Endothelial cell of umbilical vein (primary cell): ENCODE measurements around the gene TMEM266. TPM values are rescaled to one million over a fixed set of nuclear protein-coding genes. Genes with fewer than 3 reads are reported as not detected.

Source experiments
- BruUV-seq: library from RNA; stranded (reverse); fragments of 400-500 nt; replicated peaks from 2 replicates; lab custom pipeline; 2021; lab: Mats Ljungman, UMichigan
- CTCF ChIA-PET: fragments of 300-600, 350-600 bp; sonication (Branson Sonifier 250); formaldehyde crosslinking; loops from one replicate; lab custom pipeline; 2021; ENCODE audit warnings: antibody characterized with exemption, inconsistent platforms; lab: Charles Lee
- POLR2A ChIA-PET: fragments of 300-600, 350-600 bp; sonication (Branson Sonifier 250); formaldehyde crosslinking; loops from one replicate; lab custom pipeline; 2021; ENCODE audit warnings: antibody characterized with exemption, inconsistent platforms; lab: Charles Lee
- DNase-seq: peaks from one replicate; pipeline ENCODE4 v3.0.0-alpha.2; 2011; ENCODE audit warnings: low read depth, low spot score
- FAIRE-seq: peaks from 2 replicates; lab custom pipeline; 2011; peaks lifted over from hg19 to GRCh38; lab: Jason Lieb, UNC
- H2AFZ ChIP-seq: 2 replicates; pipeline ENCODE4 v1.6.0; 2012; ENCODE audit warnings: low read depth, low read length, control low read depth, inconsistent platforms
- H3K27ac ChIP-seq: 2 replicates; pipeline ENCODE4 v1.5.1; 2011; ENCODE audit warnings: low read depth, mild to moderate bottlenecking, control low read depth, low read length, moderate library complexity; ENCODE audit not compliant: insufficient read depth
- H3K27me3 ChIP-seq, 2 experiments: 2 replicates each; pipeline versions ENCODE4 v1.6.0 to v1.6.1; 2011; ENCODE audit warnings: low read length in 2 of 2, mixed read lengths in 1 of 2; ENCODE audit not compliant: control insufficient read depth in 2 of 2, insufficient read depth in 2 of 2
- H3K36me3 ChIP-seq, 2 experiments: 2 replicates in 1 of 2; 3 replicates in 1 of 2; pipeline ENCODE4 v1.5.1; 2011; ENCODE audit warnings: low read length in 2 of 2, mild to moderate bottlenecking in 1 of 2, moderate library complexity in 1 of 2; ENCODE audit not compliant: control insufficient read depth in 2 of 2, insufficient read depth in 2 of 2; ENCODE audit errors: extremely low read depth in 1 of 2
- H3K4me1 ChIP-seq: 3 replicates; pipeline ENCODE4 v1.5.1; 2011; ENCODE audit warnings: mild to moderate bottlenecking, low read length; ENCODE audit not compliant: control insufficient read depth, insufficient read depth; ENCODE audit errors: extremely low read depth
- H3K4me2 ChIP-seq: 2 replicates; pipeline ENCODE4 v1.6.1; 2011; ENCODE audit warnings: low read length, control low read depth, mixed read lengths; ENCODE audit not compliant: insufficient read depth
- H3K4me3 ChIP-seq, 3 experiments: fragments of 200-600 bp in 1 of 3; sonication (generic), shearing (Covaris generic) in 1 of 3; replicated peaks in 1 of 3; 2 replicates each; pipeline ENCODE4 v1.5.1; 2011 to 2016; ENCODE audit warnings: control low read depth in 3 of 3, low read length in 3 of 3, mild to moderate bottlenecking in 2 of 3, inconsistent platforms in 1 of 3, low read depth in 1 of 3, moderate library complexity in 1 of 3; ENCODE audit not compliant: insufficient read depth in 1 of 3
- H3K79me2 ChIP-seq: 2 replicates; pipeline ENCODE4 v1.6.0; 2012; ENCODE audit warnings: low read length, inconsistent platforms; ENCODE audit not compliant: control insufficient read depth, insufficient read depth
- H3K9ac ChIP-seq: replicated peaks from 2 replicates; pipeline ENCODE3; 2011; ENCODE audit warnings: low read length, control low read depth; ENCODE audit not compliant: insufficient read depth; ENCODE audit errors: extremely low read depth
- H3K9me1 ChIP-seq: replicated peaks from 3 replicates; pipeline ENCODE4 v1.6.0; 2011; ENCODE audit warnings: mild to moderate bottlenecking, low read length; ENCODE audit not compliant: control insufficient read depth, insufficient read depth; ENCODE audit errors: extremely low read depth
- H3K9me3 ChIP-seq: replicated peaks from 2 replicates; pipeline ENCODE4 v1.5.1; 2012; ENCODE audit warnings: low read length, inconsistent platforms; ENCODE audit not compliant: control insufficient read depth, insufficient read depth
- H4K20me1 ChIP-seq: replicated peaks from 2 replicates; pipeline ENCODE3; 2011; ENCODE audit warnings: mild to moderate bottlenecking, low read length; ENCODE audit not compliant: control insufficient read depth, insufficient read depth; ENCODE audit errors: extremely low read depth
- CTCF ChIP-seq, 2 donors: IDR thresholded peaks; 1 replicate in 1 of 2; 2 replicates in 1 of 2; pipeline ENCODE4 v1.5.1; 2011; ENCODE audit warnings: low read length in 2 of 2, mild to moderate bottlenecking in 2 of 2, moderate library complexity in 2 of 2, control low read depth in 1 of 2, inconsistent platforms in 1 of 2, low read depth in 1 of 2; ENCODE audit not compliant: insufficient read depth in 1 of 2; ENCODE audit errors: extremely low read depth in 1 of 2
- EZH2 ChIP-seq: IDR thresholded peaks from 2 replicates; pipeline ENCODE4 v1.6.1; 2012; ENCODE audit warnings: borderline replicate concordance, low read depth, mild to moderate bottlenecking, moderate library complexity, low read length, inconsistent platforms; ENCODE audit not compliant: severe bottlenecking
- FOS ChIP-seq: IDR thresholded peaks from 2 replicates; pipeline ENCODE4 v1.6.1; 2011; ENCODE audit warnings: mild to moderate bottlenecking, low read length, moderate library complexity, borderline replicate concordance; ENCODE audit not compliant: insufficient read depth
- GATA2 ChIP-seq: IDR thresholded peaks from 2 replicates; pipeline ENCODE4 v1.7.0; 2011; ENCODE audit warnings: low read depth, mild to moderate bottlenecking, moderate library complexity, mixed read lengths, low read length; ENCODE audit not compliant: insufficient read length, insufficient read depth
- JUN ChIP-seq: IDR thresholded peaks from 2 replicates; pipeline ENCODE4 v1.6.1; 2011; ENCODE audit warnings: borderline replicate concordance, low read depth; ENCODE audit not compliant: insufficient read length, insufficient read depth
- MAX ChIP-seq: IDR thresholded peaks from 2 replicates; pipeline ENCODE4 v1.6.1; 2011; ENCODE audit not compliant: insufficient read depth, insufficient read length
- MYC ChIP-seq: IDR thresholded peaks from one replicate; pipeline ENCODE4 v1.6.1; 2011; ENCODE audit warnings: mild to moderate bottlenecking, low read depth, low read length
- POLR2A ChIP-seq: IDR thresholded peaks from 2 replicates; pipeline ENCODE4 v1.6.1; 2012; ENCODE audit warnings: low read depth, mild to moderate bottlenecking, control low read depth, low read length
- POLR2AphosphoS5 ChIP-seq: IDR thresholded peaks from 2 replicates; pipeline ENCODE4 v1.6.1; 2012; ENCODE audit warnings: low read depth, mild to moderate bottlenecking, control low read depth, low read length, moderate library complexity; ENCODE audit not compliant: insufficient read depth
- dilution Hi-C: fragments of 300-500 bp; cut with MboI; formaldehyde crosslinking; loops from one replicate; pipeline ENCODE4 v1.15.0; 2019; ENCODE audit warnings: low sequenced_read_pairs; ENCODE audit not compliant: extremely low pct_ligation_motif_present
- intact Hi-C: fragments of 100-400 bp; cut with micrococcal nuclease; formaldehyde crosslinking; loops from one replicate; pipeline ENCODE4 v1.10.0; 2022
- polyA plus RNA-seq, 4 experiments: library from polyadenylated mRNA; depleted of rRNA in 3 of 4; stranded (reverse) in 3 of 4; unstranded in 1 of 4; fragments of >200 nt; gene quantifications; 2 replicates each; pipeline versions ENCODE4 v1.2.1 to v1.2.3, GENCODE V29; 2011 to 2012; ENCODE audit warnings: missing spikeins in 1 of 4
- total RNA-seq: library from RNA; stranded (reverse); gene quantifications from 2 replicates; pipeline ENCODE4 v1.2.3, GENCODE V29; 2021

The TMEM266 gene
- total and polyA plus RNA-seq, 2 donors (not counting 3 experiments of a cell fraction or from before 2014, with no cell fraction given), result not detected

DNA sequence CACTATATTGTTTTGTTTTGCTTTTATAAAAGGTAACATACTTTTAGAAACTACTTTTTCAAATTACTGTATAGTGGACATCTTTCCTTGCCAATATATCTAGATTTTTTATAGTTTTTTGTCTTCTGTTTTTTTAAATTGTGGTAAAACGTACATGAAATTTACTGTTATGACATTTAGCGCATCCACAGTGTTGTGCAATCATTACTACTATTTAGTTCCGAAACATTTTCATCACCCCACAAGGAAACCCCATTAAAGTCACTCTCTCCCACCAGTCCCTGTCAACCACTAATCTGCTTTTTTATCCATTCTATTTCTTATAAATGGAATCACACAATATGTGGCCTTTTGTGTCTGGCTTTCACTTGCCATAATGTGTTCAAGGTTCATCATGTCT lies 54.8 kb downstream of the TMEM266 start:
- CTCF ChIA-PET, result interaction anchor here (0.5 kb wide), 1 partner anchor 18 kb away, joined by 3 read pairs; no protein-coding TSS in a partner anchor
- Histone ChIP-seq H3K4me3 (no peak overlapping the region), H3K27ac (no peak overlapping the region), H2AFZ (no peak overlapping the region), H3K4me1 (no peaks in the 10 kb centered on the region), H3K36me3 (no peaks in the 10 kb centered on the region), H3K9ac (no peak overlapping the region), H3K79me2 (no peaks in the 10 kb centered on the region), H3K9me3 (no peaks in the 10 kb centered on the region), H3K4me2 (no peak overlapping the region), H3K27me3 (peaks cover 2% of the 10 kb centered on the region in 2 experiments), H3K9me1 (no peaks in the 10 kb centered on the region), H4K20me1 (no peaks in the 10 kb centered on the region)
- no TSS peak for BruUV-seq
- FAIRE-seq (no peak), DNase-seq (no peak)
- intact Hi-C loops, result no loop called here
- dilution Hi-C loops, result no loop called here
- POLR2A ChIA-PET, result no interaction called here
- no peak for TF ChIP-seq CTCF (IDR thresholded peaks at IDR 0.05; ENCODE audit: extremely low read depth in 1 of 2, insufficient read depth in 1 of 2, low read depth in 1 of 2, low read length in 2 of 2)
- TF ChIP-seq MAX, result no peak
- no peak for TF ChIP-seq POLR2A
- TF ChIP-seq FOS, result no peak
- no peak for TF ChIP-seq MYC
- no peak for TF ChIP-seq POLR2AphosphoS5
- TF ChIP-seq GATA2, result no peak
- TF ChIP-seq EZH2, result no peak
- no peak for TF ChIP-seq JUN
